HG02943 (cell line): ENCODE measurements around the gene CARD16.

ENCODE experiments used
- ATAC-seq: cut with Tn5 transposase; IDR thresholded peaks from one replicate; pipeline ENCODE4 v1.9.1; 2021; ENCODE audit warnings: mild to moderate bottlenecking, low read depth, moderate library complexity; ENCODE audit not compliant: unreplicated experiment

Gene CARD16

GRCh38 chr11:104997288-104997687, 47.8 kb downstream of the CARD16 start:
- ATAC-seq = no peak

GRCh38 chr11:104995001-104995408, 50.1 kb downstream of the CARD16 start:
- ATAC-seq = no peak

- ATAC-seq = no peak
These were observed 52.4 kb downstream of the CARD16 start for GRCh38 chr11:104992781-104993180.

- no peak for ATAC-seq
These were observed 53.1 kb downstream of the CARD16 start for GRCh38 chr11:104991994-104992393.
